HL-60 (cell line): ENCODE measurements around the gene CD48.

Experiments
- DNase-seq, 2 experiments: peaks; one replicate each; pipeline ENCODE4 v3.0.0-alpha.2; 2010 to 2020; ENCODE audit warnings: low read depth in 1 of 2, low spot score in 1 of 2
- H3K27ac ChIP-seq: fragments of 250-450 bp; sonication (Bioruptor Pico); replicated peaks from 2 replicates; pipeline ENCODE4 v1.5.1; 2020; ENCODE audit warnings: mild to moderate bottlenecking, moderate library complexity
- H3K27me3 ChIP-seq: fragments of 250-450 bp; sonication (Bioruptor Pico); 2 replicates; pipeline ENCODE4 v1.5.1; 2021; ENCODE audit warnings: mild to moderate bottlenecking, moderate library complexity; ENCODE audit not compliant: insufficient read depth, poor library complexity, severe bottlenecking
- H3K4me3 ChIP-seq: replicated peaks from 2 replicates; pipeline ENCODE4 v1.5.1; 2011; ENCODE audit warnings: mild to moderate bottlenecking, control low read depth, low read length; ENCODE audit not compliant: insufficient read depth
- GABPA ChIP-seq: IDR thresholded peaks from 2 replicates; pipeline ENCODE4 v1.6.1; 2012; ENCODE audit warnings: low read depth
- POLR2AphosphoS5 ChIP-seq: IDR thresholded peaks from 2 replicates; pipeline ENCODE4 v1.6.1; 2012; ENCODE audit warnings: low read depth
- SPI1 ChIP-seq: IDR thresholded peaks from 2 replicates; pipeline ENCODE4 v1.6.1; 2012; ENCODE audit warnings: low read depth, mild to moderate bottlenecking, borderline replicate concordance
- TF ChIP-seq, protein P1 (sequence below): IDR thresholded peaks from 2 replicates; pipeline ENCODE4 v1.6.1; 2012; ENCODE audit warnings: low read depth; ENCODE audit not compliant: insufficient replicate concordance
- TF ChIP-seq, protein P2 (sequence below): IDR thresholded peaks from one replicate; pipeline ENCODE4 v1.5.1; 2011; ENCODE audit warnings: low read length, control low read depth, inconsistent platforms; ENCODE audit not compliant: insufficient read depth

Gene CD48

DNA sequence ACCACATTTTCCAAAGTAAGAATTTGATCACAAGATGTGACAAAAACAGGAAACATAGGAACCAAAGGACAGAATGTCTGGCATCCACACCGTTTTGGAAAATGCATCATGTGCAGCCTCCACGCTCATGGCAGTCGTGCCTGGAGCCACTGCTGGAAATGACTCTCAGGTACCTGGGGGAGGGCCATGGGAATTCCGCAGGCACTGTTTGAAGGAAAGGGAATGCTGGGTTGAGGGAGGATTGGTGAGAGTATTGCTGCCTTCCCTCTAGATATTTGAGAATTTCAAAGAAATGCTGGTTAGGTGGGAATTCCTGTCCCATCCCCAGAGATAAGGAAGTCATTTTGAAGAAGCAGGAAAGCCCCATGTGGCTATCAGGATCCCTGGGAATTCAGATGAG, 75.5 kb downstream of the CD48 start:
- no peak for DNase-seq
- H3K4me3 ChIP-seq: no peak overlapping the region
- H3K27ac ChIP-seq: no peak overlapping the region

DNA sequence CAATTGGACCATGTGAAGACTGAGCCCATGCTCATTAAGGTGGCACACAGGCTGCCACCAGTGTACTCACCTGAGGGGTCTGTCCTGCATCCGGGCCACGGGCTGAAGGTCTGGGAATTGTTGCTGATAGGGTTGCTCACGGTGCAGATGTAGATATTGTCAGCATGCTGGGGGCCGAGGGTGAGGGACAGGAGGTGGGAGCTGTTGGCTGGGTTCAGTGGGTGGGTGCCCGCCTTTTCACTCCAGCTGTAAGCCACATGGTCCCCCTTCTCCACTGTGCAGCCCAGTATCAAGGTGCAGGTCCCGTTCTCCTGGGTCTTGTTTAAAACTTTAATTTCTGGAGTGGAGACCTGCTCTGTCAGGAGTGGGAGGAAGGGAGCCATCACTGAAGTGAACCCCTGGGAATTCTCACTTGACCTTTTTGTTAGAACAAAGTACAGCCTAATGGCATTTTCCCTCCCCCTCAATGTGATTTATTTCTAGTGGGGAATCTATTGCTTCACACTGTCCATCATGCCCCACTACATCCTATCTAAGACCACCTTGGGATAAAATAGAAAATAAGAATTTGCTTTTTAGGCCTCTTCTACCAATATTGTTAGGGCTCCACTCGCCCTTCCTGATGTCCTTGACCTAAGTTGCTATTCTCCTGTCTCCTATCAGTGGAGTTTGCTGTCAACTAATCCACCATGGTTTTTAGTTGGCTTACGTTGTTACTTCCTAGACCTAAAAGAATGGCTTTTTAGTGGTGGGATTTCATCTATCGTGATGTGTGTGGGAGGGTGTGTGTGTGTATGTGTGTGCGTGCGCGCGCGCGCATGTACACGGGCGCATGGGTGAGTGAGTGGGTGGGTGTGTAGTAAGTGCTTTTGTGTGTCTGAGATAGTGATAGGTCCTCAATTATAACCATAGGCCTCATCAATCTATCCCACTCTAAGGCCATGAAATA, 76.8 kb downstream of the CD48 start:
- no peak overlapping the region for H3K27ac ChIP-seq
- no peaks in the 10 kb centered on the region for H3K27me3 ChIP-seq
- no peak overlapping the region for H3K4me3 ChIP-seq
- DNase-seq: no peak
- TF ChIP-seq GABPA (no peak), SPI1 (no peak), POLR2AphosphoS5 (no peak)
- TF ChIP-seq, protein P1, sequence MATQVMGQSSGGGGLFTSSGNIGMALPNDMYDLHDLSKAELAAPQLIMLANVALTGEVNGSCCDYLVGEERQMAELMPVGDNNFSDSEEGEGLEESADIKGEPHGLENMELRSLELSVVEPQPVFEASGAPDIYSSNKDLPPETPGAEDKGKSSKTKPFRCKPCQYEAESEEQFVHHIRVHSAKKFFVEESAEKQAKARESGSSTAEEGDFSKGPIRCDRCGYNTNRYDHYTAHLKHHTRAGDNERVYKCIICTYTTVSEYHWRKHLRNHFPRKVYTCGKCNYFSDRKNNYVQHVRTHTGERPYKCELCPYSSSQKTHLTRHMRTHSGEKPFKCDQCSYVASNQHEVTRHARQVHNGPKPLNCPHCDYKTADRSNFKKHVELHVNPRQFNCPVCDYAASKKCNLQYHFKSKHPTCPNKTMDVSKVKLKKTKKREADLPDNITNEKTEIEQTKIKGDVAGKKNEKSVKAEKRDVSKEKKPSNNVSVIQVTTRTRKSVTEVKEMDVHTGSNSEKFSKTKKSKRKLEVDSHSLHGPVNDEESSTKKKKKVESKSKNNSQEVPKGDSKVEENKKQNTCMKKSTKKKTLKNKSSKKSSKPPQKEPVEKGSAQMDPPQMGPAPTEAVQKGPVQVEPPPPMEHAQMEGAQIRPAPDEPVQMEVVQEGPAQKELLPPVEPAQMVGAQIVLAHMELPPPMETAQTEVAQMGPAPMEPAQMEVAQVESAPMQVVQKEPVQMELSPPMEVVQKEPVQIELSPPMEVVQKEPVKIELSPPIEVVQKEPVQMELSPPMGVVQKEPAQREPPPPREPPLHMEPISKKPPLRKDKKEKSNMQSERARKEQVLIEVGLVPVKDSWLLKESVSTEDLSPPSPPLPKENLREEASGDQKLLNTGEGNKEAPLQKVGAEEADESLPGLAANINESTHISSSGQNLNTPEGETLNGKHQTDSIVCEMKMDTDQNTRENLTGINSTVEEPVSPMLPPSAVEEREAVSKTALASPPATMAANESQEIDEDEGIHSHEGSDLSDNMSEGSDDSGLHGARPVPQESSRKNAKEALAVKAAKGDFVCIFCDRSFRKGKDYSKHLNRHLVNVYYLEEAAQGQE: no peak
- TF ChIP-seq, protein P2, sequence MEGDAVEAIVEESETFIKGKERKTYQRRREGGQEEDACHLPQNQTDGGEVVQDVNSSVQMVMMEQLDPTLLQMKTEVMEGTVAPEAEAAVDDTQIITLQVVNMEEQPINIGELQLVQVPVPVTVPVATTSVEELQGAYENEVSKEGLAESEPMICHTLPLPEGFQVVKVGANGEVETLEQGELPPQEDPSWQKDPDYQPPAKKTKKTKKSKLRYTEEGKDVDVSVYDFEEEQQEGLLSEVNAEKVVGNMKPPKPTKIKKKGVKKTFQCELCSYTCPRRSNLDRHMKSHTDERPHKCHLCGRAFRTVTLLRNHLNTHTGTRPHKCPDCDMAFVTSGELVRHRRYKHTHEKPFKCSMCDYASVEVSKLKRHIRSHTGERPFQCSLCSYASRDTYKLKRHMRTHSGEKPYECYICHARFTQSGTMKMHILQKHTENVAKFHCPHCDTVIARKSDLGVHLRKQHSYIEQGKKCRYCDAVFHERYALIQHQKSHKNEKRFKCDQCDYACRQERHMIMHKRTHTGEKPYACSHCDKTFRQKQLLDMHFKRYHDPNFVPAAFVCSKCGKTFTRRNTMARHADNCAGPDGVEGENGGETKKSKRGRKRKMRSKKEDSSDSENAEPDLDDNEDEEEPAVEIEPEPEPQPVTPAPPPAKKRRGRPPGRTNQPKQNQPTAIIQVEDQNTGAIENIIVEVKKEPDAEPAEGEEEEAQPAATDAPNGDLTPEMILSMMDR: no peak

More for the DNA sequence above, 75.5 kb downstream of the CD48 start:
- TF ChIP-seq, protein P2: no peak
- TF ChIP-seq GABPA (no peak), POLR2AphosphoS5 (no peak), SPI1 (no peak)
- TF ChIP-seq, protein P1: no peak
- H3K27me3 ChIP-seq: no peaks in the 10 kb centered on the region

DNA sequence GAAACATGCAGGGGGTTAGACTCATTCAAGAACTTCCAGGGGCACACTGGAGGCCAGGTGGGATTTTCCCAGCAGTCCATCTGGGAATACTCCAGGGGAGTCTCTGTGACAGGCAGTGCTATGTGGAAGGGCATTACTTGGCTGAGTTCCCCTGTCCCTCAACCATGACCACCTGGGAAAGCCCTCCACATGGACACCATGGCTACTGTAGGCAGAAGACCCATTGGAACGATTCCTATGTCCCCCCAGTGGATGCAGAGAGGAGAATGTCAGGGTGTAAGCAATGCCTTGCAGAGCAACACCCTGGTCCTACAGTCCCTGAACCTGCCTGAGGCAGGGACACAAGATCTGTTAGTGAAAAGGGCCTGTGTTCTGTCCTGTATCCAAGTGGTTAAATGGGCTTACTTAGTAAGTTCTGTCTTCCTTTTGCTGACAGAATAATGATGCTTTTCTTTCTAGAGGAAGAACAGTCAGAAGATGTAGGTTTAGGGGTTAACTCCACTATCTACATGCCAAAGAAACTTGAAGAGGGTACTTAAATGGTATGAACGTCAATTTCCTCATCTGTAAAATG, 78.2 kb downstream of the CD48 start:
- no peak overlapping the region for H3K27ac ChIP-seq
- no peak for DNase-seq
- TF ChIP-seq GABPA (no peak), SPI1 (no peak), POLR2AphosphoS5 (no peak)
- TF ChIP-seq, protein P2: no peak
- TF ChIP-seq, protein P1: no peak

More for the DNA sequence above, 78.2 kb downstream of the CD48 start:
- H3K4me3 ChIP-seq: no peak overlapping the region
- no peaks in the 10 kb centered on the region for H3K27me3 ChIP-seq
